GM19463 (cell line): ENCODE data around the gene TTC33.
"Not testable (repeated sequence)": the region's sequence is repeated elsewhere in the genome, so short reads cannot be mapped to it uniquely, and the experiment has no call there.

Source experiments
- ATAC-seq: cut with Tn5 transposase; IDR thresholded peaks from one replicate; pipeline ENCODE4 v1.9.1; 2021; ENCODE audit warnings: mild to moderate bottlenecking, moderate library complexity; ENCODE audit not compliant: unreplicated experiment

TTC33 gene

DNA sequence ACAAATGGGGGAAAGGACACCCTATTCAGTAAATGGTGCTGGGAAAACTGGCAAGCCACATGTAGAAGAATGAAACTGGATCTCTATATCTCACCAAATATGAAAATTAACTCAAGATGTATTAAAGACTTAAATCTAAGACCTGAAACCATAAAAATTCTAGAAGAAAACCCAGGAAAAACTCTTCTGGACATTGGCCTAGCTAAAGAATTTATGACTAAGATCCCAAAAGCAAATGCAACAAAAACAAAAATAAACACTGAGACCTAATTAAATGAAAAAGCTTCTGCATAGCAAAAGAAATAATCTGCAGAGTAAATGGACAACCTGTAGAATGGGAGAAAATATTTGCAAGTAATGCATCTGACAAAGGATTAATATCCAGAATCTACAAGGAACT is 99.7 kb downstream of the TTC33 start:
- not testable (repeated sequence) for ATAC-seq

DNA sequence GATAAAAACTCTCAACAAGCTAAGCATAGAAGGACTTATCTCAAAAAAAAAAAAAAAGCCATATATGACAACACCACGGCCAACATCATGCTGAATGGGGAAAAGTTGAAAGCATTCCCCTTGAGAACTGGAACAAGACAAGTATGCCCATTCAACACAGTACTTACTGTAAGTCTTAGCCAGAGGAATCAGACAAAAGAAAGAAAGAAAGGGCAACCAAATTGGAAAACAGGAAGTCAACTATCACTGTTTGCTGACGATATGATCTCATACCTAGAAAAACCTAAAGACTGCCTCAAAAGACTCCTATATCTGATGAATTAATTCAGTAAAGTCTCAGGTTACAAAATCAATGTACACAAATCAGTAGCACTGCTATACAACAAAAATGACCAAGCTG is 100.6 kb downstream of the TTC33 start:
- ATAC-seq: no peak

DNA sequence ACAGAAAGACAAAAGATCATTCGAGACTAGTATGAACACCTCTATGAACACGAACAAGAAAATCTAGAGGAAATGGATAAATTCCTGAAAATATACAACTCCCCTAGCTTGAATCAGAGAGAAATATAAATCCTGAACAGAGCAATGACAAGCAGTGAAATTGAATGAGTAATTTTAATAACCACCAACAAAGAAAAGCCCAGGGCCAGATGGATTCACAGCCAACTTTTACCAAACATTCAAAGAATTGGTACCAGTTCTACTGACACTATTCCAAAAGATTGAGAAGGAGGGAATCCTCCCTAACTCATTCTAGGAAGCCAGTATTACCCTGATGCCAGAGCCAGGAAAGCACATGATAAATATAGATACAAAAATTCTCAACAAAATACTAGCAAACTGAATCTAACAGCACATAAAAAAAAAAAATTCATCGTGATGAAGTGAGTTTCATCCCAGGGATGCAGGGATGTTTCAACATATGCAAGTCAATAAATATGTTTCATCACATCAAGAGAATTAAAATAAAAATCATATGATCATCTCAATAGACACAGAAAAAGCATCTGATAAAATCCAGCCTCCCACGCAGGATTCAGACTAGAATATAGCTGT is 101.3 kb downstream of the TTC33 start:
- ATAC-seq: no peak

DNA sequence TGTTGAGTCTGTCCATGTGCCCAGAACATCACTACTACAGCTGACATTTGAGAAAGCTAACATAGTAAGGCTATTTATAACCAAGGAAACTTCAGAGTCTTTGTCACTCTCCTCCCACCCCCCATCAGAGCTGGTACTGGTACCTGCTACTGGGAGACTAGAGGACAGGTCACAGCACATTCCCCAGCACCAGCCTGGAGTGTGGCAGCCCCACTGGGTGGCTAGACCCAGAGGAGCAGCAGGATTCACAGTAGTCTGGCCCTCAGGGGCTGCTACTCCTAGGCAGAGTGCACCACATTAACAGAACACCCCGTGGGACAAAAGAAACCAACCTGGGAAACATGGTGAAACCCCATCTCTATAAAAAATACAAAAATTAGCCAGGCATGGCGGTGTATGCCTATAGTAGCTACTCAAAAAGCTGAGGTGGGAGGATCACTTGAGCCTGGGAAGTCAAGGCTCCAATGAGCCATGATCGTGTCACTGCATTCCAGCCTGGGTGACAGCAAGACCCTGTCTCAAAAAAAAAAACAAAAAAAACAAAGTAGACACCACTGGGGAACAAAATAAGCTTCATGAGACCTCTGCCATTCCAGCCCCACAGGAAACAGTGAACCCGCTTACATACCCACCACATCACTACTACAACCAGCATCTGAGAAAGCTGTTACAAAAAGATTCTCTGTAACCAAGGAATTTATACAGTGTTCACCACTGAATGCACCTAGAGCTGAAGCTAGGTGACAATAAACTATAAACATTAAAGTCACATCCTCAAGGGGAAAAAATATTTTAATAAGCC is 102.3 kb downstream of the TTC33 start:
- no peak for ATAC-seq

DNA sequence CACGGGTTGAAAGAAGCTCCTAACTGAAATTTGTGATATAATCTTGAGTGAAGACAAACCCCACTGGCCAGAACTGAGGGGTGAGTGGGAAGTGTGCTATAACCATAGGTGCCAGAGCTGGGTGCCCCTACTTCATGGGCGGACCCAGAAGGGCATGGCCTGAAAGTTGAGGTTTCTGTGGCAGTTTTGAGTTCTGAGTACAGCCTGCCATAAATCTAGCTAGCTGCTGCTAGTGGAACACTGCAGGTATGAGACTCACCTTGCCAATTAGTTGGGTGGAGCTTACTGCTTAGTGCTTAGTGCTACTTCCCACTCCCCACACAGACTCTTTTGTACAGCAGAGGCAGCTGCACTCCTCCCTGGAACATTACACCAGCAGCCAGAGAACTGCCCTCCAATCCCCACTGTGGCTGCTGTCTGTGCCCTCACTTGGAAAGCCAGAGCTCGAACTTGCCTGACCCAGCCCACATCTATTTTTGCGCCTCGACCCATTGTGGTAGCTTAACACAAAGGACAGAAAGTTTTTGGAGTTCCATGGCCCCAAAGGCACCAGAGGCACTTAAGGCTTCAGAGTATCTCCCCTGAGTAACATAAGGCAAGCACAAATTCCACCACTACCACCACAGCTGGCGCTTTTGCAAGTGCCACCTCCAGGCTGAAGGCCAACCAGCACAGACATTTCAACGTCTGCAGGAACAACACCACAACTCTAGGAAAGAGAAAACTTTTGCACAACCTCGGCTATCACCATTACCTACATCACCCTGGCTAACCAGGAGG is 103.1 kb downstream of the TTC33 start:
- ATAC-seq: no peak

DNA sequence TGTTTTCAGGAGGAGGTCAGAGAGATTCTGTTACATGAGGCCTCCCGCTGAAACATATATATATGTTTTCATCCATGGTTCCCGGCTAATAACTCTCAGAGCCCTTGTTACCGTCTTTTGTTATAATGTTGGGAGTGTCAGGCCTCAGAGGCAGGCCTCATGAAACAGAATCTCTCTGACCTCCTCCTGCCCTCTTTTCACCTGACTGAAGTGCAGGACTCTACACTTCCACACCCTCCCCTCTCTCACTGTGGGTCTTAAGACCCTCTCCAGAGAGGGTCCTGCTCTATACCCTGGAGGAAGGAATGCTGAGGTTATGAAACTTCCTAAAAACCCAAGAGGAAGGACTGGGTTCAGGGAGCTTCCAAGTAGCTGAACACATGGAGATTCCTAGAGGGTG is 104.6 kb downstream of the TTC33 start:
- no peak for ATAC-seq

DNA sequence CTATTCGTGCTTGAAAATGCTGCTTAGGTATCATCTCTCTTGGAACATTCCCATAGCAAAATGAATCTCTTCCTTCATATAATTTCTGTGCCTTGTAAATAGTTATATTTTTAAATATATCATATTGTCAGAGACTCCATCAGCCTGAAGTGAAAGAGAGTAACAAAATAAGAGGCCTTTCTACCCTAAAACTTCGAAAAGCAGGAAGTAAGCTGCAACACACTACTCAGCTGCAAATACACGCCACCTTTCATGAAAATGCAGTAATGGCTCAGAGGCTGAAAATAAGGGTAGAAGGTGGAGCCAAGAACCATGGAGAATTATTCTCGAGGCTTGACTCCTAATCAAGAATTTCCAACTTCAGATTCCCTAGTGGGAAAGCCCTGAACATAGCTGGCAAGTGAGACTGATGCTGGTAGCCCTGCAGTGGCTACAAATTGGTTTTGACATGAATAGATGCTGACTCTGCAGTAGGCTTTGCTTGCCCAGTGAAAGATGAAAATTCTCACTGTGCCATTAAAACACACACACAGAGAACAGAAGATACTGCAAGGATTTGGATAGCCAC is 106.2 kb downstream of the TTC33 start:
- no peak for ATAC-seq

DNA sequence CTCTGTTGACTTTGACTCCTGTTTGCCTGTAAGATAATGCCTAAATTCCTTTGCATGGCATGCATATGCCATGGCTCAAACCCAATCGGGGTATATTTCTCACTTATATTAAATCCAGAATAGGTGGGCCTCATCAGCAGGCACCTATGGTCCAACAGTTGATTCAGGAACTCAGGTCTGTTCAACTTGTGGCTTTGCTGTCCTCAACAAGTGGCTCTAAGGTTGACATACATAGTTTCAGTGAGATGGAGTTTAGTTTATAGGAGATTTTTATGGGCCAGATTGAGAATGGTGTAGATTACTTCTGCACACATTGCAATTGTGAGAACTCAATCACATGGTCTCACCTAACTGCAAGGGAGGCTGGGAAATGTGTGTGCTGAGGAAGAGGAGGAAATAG is 107.6 kb downstream of the TTC33 start:
- no peak for ATAC-seq

DNA sequence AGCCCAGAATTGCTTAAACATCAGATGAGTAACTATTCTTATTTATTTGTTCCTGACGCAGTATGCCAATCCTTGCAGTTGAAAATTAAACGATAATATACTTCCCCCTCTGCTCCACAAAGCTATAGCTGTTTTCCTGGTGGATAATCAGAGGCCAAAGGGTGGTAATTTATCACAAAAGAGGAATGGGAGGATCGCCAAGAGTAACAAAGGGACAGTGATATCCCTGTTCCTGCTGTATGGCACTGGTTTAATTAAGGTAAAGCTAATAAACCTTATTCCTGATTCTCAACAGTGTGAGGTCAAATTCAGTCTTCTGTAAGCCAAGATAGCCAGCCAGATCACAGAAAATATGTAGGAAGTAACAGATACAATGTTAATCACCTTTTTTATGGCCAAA is 109.5 kb downstream of the TTC33 start:
- no peak for ATAC-seq

DNA sequence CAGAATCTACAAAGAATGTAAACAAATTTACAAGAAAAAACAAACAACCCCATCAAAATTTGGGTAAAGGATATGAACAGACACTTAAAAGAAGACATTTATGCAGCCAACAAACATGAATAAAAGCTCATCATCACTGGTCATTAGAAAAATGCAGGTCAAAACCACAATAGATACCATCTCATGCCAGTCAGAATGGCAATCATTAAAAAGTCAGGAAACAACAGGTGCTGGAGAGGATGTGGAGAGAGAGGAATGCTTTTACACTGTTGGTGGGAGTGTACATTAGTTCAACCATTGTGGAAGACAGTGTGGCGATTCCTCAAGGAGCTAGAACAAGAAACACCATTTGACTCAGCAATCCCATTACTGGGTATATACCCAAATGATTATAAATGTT is 116.2 kb downstream of the TTC33 start:
- not testable (repeated sequence) for ATAC-seq

DNA sequence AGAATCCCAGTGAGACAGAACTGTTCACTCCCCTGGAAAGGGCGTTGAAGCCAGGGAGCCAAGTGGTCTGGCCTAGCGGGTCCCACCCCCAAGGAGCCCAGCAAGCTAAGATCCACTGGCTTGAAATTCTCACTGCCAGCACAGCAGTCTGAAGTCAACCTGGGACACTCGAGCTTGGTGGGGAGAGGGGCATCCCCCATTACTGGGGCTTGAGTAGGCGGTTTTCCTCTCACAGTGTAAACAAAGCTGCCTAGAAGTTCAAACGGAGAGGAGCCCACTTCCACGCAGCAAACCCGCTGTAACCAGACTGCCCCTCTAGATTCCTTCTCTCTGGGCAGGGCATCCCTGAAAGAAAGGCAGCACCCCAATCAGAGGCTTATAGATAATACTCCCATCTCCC is 121.2 kb downstream of the TTC33 start:
- no peak for ATAC-seq

DNA sequence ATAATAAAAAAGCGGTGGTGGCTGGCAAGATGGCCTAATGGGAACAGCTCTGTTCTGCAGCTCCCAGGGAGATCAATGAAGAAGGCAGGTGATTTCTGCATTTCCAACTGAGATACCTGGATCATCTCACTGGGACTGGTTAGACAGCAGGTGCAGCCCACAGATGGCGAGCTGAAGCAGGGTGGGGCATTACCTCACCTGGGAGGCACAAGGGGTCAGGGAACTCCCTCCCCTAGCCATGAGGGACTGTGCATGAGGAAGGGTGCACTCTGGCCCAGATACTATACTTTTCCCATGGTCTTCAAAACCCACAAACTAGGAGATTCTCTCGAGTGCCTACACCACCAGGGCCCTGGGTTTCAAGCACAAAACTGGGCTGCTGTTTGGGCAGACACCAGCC is 121.6 kb downstream of the TTC33 start:
- no peak for ATAC-seq

DNA sequence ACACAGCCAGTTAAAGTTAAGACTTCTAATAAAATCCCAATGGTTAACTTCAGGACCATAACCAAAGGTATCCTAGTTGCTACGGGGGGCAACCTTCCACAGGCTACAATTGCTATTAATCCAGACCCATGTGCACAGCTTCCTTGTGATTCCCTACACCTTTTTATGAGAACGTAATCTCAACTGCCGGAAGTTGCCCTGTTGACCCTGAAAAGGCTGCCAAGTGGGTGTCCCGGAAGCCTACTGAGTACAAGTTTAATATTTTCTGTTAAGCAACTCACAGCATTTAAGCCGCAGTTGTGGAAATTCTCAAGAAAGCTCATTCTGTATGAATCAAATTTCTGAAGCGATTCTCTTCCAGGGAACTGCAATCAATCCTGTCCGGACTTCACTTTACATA is 124.5 kb downstream of the TTC33 start:
- no peak for ATAC-seq

DNA sequence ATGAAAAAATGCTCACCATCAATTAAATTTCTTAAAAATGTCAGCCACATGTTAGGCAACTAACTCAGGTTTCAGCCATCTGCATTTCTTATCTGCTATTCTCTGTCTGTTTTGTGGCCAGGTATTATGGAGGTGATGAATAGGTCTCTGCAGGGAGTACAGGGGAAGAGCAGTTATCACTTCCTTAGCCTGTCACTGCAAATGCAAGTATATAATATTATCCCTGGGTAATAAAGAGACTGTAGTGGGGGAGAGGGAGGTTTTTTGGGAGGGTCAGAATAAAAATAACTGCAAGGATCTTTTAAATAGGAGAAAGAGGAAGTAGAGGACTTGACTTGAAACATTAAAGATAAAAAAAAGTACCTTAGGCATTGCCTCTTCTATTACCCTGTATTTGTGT is 125.6 kb downstream of the TTC33 start:
- ATAC-seq: no peak

DNA sequence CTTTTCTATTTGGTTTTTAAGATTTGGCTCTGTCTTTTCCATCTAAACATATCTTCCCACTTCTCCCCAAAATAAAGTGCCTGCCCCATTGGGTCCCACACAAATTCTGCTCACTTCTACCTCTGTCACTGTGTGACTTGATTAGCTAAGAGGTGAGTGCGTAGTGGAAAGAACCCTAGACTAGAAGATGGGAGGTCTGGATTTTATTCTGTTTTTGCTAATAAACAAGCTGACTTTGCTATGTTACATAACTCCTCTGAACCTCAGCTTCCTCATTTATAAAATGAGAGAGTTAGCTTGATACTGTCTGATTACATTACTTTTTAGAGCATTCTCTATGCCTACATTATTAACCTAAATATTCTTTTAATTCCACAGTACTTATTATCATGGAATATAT is 127.4 kb downstream of the TTC33 start:
- no peak for ATAC-seq

DNA sequence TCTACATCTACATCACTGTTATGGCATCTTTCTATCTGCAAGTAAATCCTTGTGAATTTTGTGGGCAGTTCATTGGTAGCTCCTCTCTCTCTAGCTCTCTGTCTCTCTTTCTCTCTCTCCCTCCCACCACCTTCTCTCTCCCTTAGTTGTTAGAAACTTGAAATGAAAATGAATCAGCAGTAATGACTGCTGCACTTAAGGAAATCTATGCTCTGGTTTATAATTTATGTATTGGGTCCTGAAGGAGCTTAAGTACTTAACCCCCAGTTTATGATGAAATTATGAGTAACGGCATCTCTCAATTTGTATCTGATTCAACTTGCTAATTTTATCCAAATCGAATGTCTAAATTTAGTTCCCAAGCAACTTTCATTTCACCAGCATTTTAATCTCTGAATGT is 128.1 kb downstream of the TTC33 start:
- ATAC-seq: no peak

DNA sequence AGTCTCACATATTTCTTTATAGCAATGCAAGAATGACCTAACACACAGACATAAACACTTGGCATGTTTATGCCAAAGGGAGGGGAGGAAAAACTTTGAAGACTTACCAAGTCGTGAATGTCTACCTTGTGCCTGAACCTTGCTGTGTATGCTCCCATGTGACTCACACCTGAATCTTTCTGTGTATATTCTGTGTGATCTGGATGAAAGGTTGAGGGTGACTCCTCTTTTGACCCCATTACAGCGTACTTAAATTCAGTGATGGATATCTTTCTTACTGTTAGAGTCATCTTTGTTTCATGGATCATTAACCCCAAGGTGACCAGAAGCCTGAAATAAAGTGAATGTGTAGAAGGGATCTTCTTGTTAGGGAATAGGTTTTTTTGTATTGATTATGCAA is 129.0 kb downstream of the TTC33 start:
- ATAC-seq: no peak

DNA sequence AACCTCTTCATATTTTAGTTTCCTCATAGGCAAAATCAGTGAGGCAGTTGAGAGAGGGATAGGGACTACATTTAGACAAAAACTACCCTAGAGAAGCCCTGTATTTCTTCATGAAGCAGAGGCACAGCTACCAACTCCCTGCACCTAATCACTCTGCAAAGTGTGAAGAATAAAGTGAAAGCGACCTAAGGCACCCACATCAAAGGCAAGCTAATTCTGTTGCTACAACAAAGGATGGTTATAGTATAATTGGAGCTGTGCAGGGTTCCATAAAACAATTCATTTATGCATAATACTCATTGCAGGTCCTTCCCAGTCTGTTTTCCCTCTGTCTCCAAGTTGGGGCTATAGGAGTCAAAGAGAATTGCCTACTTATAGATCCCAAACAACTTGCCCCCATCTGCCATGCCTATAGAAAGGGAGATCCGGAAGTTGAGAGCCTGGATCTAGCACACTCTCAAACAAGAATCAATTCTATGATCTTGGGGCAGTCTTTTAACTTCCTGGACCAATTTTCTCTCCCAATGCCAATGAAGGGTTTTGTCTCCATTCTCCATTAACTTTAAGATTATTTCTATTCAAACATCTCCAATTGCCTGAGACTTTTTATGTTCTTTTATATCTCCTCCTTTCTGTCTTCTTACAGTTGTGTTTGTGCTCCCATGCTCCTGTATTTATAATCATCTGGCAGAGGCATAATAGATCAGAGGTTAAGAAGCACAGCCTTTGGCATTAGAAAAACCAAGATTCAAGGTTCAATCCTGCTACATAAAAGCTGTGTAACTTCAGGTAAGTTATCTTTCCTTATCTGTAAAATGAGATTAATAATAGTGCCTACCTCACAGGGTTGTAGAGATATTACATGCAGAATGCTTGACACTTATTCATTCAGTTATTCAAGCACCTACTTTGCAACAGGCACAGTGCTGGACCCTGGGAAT is 132.0 kb downstream of the TTC33 start:
- ATAC-seq: no peak

DNA sequence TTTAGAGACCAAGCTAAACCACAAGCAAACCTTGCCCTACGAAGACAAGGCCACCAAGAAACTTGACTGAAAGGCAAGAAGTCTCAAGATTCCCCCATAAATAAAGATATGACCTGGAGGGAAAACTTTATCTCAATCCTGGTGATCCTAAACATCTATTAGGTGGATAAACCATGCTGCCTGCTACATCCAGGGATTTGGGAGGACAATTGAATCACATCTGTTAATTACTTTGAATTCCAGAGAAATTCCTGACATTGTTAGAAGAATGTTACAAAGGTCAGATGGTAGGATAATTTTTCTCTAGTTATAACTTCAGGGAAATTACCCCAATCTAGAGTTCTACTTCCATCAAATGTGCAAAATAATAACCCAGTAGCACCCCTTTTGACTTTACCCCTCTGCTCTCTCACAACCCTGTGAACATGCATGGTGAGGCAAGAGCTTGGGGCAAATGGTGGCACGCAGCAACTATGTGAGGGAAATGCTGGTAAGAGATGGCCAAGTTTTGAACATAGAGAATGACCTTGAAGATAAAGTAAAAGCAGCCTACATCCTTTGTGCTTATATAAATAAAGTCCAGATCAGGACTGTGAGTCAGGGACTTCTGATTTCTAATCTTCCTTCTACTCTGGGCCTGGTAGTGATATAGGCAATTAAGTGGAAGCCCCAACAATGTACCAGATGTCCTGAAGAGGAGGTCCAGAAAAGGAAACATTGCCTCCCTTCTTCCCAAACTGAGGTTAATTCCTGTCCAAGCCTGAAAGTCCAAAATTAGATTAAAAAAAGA is 133.1 kb downstream of the TTC33 start:
- no peak for ATAC-seq

DNA sequence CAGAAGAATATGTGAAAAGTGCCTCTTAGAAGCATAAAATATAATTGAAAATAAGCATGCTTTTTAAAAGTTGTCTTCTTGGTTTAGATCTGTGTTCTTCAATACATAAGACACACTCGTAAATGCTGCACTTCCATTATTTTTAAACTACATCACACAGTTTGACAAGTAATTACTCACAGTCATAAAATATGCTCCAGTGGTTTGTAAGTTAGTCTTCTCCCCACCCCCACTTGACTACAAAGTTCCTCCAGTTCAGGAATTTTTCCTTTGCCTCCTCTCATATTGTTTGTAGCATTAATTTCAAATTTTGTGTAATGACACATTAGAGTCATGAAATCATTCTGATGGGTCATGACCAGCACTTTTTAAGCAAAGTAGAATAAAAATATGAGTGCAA is 136.3 kb downstream of the TTC33 start:
- no peak for ATAC-seq
